Keratinocyte (primary cell): ENCODE data around the gene SERTAD1. TPM values are rescaled to one million over a fixed set of nuclear protein-coding genes. Genes with fewer than 3 reads are reported as not detected.
A peak's percentile ranks its signal among the peaks of the same experiment; 100 is the strongest.

ENCODE experiments used
- DNase-seq: peaks from one replicate; pipeline ENCODE4 v3.0.0-alpha.2; 2011; ENCODE audit warnings: low read depth, missing footprints, low spot score
- FAIRE-seq: peaks from 2 replicates; lab custom pipeline; 2011; peaks lifted over from hg19 to GRCh38; lab: Jason Lieb, UNC
- H2AFZ ChIP-seq: 2 replicates; pipeline ENCODE4 v1.6.0; 2012; ENCODE audit warnings: low read length, control low read depth, inconsistent platforms; ENCODE audit not compliant: control insufficient read depth
- H3K27ac ChIP-seq: 2 replicates; pipeline ENCODE4 v1.5.1; 2011; ENCODE audit warnings: low read length; ENCODE audit not compliant: control insufficient read depth, insufficient read depth
- H3K27me3 ChIP-seq: 3 replicates; pipeline ENCODE4 v1.6.0; 2011; ENCODE audit warnings: low read length; ENCODE audit not compliant: control insufficient read depth, insufficient read depth; ENCODE audit errors: extremely low read depth
- H3K36me3 ChIP-seq, 2 experiments: 2 replicates in 1 of 2; 3 replicates in 1 of 2; pipeline ENCODE4 v1.5.1; 2011; ENCODE audit warnings: low read length in 2 of 2, mild to moderate bottlenecking in 1 of 2; ENCODE audit not compliant: control insufficient read depth in 2 of 2, insufficient read depth in 2 of 2; ENCODE audit errors: extremely low read depth in 1 of 2
- H3K4me1 ChIP-seq: 3 replicates; pipeline ENCODE4 v1.5.1; 2011; ENCODE audit warnings: low read length; ENCODE audit not compliant: control insufficient read depth, insufficient read depth; ENCODE audit errors: extremely low read depth
- H3K4me2 ChIP-seq: 3 replicates; pipeline ENCODE4 v1.6.0; 2011; ENCODE audit warnings: low read depth, low read length; ENCODE audit not compliant: control insufficient read depth, insufficient read depth; ENCODE audit errors: extremely low read depth
- H3K4me3 ChIP-seq, 3 experiments: fragments of 200-600 bp in 1 of 3; sonication (generic) in 1 of 3; 2 replicates in 2 of 3; 3 replicates in 1 of 3; pipeline ENCODE4 v1.5.1; 2011 to 2016; ENCODE audit warnings: low read length in 3 of 3, mild to moderate bottlenecking in 3 of 3, control low read depth in 2 of 3, inconsistent platforms in 1 of 3, low read depth in 1 of 3, mixed read lengths in 1 of 3, mixed run types in 1 of 3, moderate library complexity in 1 of 3; ENCODE audit not compliant: control insufficient read depth in 2 of 3, insufficient read depth in 2 of 3; ENCODE audit errors: extremely low read depth in 1 of 3
- H3K79me2 ChIP-seq: 2 replicates; pipeline ENCODE4 v1.6.0; 2012; ENCODE audit warnings: low read length; ENCODE audit not compliant: control insufficient read depth, insufficient read depth
- H3K9ac ChIP-seq: 3 replicates; pipeline ENCODE4 v1.6.0; 2011; ENCODE audit warnings: low read length; ENCODE audit not compliant: control insufficient read depth, insufficient read depth; ENCODE audit errors: extremely low read depth
- H3K9me1 ChIP-seq: 3 replicates; pipeline ENCODE4 v1.6.0; 2011; ENCODE audit warnings: low read length; ENCODE audit not compliant: control insufficient read depth, insufficient read depth; ENCODE audit errors: extremely low read depth
- H3K9me3 ChIP-seq: 2 replicates; pipeline ENCODE4 v1.5.1; 2012; ENCODE audit warnings: low read depth, low read length; ENCODE audit not compliant: control insufficient read depth
- H4K20me1 ChIP-seq: 3 replicates; pipeline ENCODE4 v1.6.0; 2011; ENCODE audit warnings: low read length; ENCODE audit not compliant: control insufficient read depth, insufficient read depth; ENCODE audit errors: extremely low read depth
- CTCF ChIP-seq, 3 experiments: IDR thresholded peaks in 1 of 3; conservative IDR thresholded peaks in 1 of 3; optimal IDR thresholded peaks in 1 of 3; 2 replicates in 2 of 3; 3 replicates in 1 of 3; pipeline versions ENCODE3 to v1.5.1; 2011; ENCODE audit warnings: low read length in 3 of 3, mild to moderate bottlenecking in 3 of 3, moderate library complexity in 2 of 3, control low read depth in 1 of 3, inconsistent platforms in 1 of 3; ENCODE audit not compliant: insufficient read depth in 2 of 3; ENCODE audit errors: extremely low read depth in 1 of 3
- EZH2 ChIP-seq: IDR thresholded peaks from one replicate; pipeline ENCODE4 v1.6.1; 2012; ENCODE audit warnings: inconsistent platforms, mild to moderate bottlenecking, low read length, moderate library complexity
- dilution Hi-C: fragments of 300-500 bp; cut with MboI; formaldehyde crosslinking; loops from one replicate; pipeline ENCODE4 v1.7.0; 2020; ENCODE audit warnings: low sequenced_read_pairs; ENCODE audit not compliant: extremely low pct_ligation_motif_present
- polyA plus RNA-seq, 5 experiments: library from polyadenylated mRNA; depleted of rRNA in 3 of 5; stranded (reverse) in 3 of 5; stranded (forward) in 1 of 5; unstranded in 1 of 5; fragments of >200 nt; gene quantifications; 1 replicate in 1 of 5; 2 replicates in 3 of 5; 3 replicates in 1 of 5; pipeline versions ENCODE4 v1.2.1 to v1.2.3, GENCODE V29; 2011 to 2012; ENCODE audit warnings: missing spikeins in 2 of 5, low read depth in 1 of 5, low replicate concordance in 1 of 5

Gene SERTAD1
- polyA plus RNA-seq, 1 donor (not counting 4 experiments of a cell fraction or from before 2014, with no cell fraction given) = 9.5 TPM

- Histone ChIP-seq H3K9ac (no peak overlapping the region), H2AFZ (no peak overlapping the region), H3K27ac (no peak overlapping the region), H3K27me3 (peaks cover 7% of the 10 kb centered on the region), H3K9me1 (no peaks in the 10 kb centered on the region), H3K79me2 (no peaks in the 10 kb centered on the region), H3K9me3 (no peaks in the 10 kb centered on the region), H4K20me1 (no peaks in the 10 kb centered on the region), H3K36me3 (no peaks in the 10 kb centered on the region), H3K4me1 (peaks cover 18% of the 10 kb centered on the region), H3K4me2 (no peak overlapping the region), H3K4me3 (no peak overlapping the region)
- no peak for FAIRE-seq
- dilution Hi-C loops = no loop called here
- no peak for DNase-seq
- TF ChIP-seq EZH2 = no peak
- TF ChIP-seq CTCF (optimal IDR thresholded peaks at IDR 0.05 in 1 of 3, IDR thresholded peaks at IDR 0.05 in 1 of 3, conservative IDR thresholded peaks at IDR 0.05 in 1 of 3; ENCODE audit: extremely low read depth in 1 of 3, insufficient read depth in 2 of 3, low read length in 3 of 3) = no peak
These were observed 43.2 kb upstream of the SERTAD1 start for GRCh38 chr19:40469011-40469410.

GRCh38 chr19:40466985-40467734 lies 41.4 kb upstream of the SERTAD1 start, which contains the start of gene SPTBN4:
Gene SPTBN4 (plus strand): TSS chr19:40467001. CDS start chr19:40472622, 5,621 bp downstream.
- FAIRE-seq (no peak), DNase-seq (no peak)
- Histone ChIP-seq H3K9ac (peak within 1 kb of the TSS; percentile 88), H3K36me3 (no peaks in the 10 kb centered on the region), H3K9me3 (no peaks in the 10 kb centered on the region), H2AFZ (peak within 1 kb of the TSS; percentile 80), H3K4me1 (peaks cover 27% of the 10 kb centered on the region), H3K79me2 (no peaks in the 10 kb centered on the region), H3K9me1 (no peaks in the 10 kb centered on the region), H3K27me3 (peaks cover 7% of the 10 kb centered on the region), H4K20me1 (no peaks in the 10 kb centered on the region), H3K4me2 (peak within 1 kb of the TSS; percentile 93), H3K4me3 (peak within 1 kb of the TSS; percentile 50 to 86 (median 82)), H3K27ac (no peak within 1 kb of the TSS)
- TF ChIP-seq EZH2 (no peak), CTCF (optimal IDR thresholded peaks at IDR 0.05 in 1 of 3, IDR thresholded peaks at IDR 0.05 in 1 of 3, conservative IDR thresholded peaks at IDR 0.05 in 1 of 3; ENCODE audit: extremely low read depth in 1 of 3, insufficient read depth in 2 of 3, low read length in 3 of 3) (no peak)
- dilution Hi-C loops = no loop called here
